ENCODE data around the gene C1QB.
A peak's percentile ranks its signal among the peaks of the same experiment; 100 is the strongest.

Gene C1QB

DNA sequence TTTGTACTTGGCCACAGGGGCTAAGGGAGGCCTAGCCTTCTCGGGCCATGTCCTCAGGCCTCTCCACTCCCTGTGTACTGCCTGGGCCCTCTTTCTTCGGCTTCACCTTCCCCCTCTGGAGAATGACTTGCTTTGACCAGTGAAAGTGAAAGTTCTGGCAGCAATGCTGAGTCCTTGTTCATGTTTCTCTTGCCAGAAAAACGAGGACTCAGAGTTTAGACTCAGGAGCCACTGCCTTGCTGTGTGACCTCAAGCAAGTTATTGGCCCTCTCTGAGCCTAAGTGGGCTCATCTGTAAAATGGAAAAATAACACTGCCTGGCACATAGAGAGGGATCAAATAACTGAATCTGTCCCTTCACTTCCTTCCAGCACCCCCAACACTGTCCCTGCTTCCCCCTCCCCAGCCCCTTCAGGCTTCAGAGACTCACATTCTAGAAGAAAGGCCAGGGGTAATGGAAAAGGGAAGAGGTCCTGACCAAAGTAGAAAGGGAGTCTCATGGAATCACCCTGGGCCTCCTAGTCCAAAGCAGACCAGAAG is 15.1 kb upstream of the C1QB start:
- no peak overlapping the region for H3K4me3 ChIP-seq (ENCODE audit: low read depth, low read length)
- TF ChIP-seq, protein P1, sequence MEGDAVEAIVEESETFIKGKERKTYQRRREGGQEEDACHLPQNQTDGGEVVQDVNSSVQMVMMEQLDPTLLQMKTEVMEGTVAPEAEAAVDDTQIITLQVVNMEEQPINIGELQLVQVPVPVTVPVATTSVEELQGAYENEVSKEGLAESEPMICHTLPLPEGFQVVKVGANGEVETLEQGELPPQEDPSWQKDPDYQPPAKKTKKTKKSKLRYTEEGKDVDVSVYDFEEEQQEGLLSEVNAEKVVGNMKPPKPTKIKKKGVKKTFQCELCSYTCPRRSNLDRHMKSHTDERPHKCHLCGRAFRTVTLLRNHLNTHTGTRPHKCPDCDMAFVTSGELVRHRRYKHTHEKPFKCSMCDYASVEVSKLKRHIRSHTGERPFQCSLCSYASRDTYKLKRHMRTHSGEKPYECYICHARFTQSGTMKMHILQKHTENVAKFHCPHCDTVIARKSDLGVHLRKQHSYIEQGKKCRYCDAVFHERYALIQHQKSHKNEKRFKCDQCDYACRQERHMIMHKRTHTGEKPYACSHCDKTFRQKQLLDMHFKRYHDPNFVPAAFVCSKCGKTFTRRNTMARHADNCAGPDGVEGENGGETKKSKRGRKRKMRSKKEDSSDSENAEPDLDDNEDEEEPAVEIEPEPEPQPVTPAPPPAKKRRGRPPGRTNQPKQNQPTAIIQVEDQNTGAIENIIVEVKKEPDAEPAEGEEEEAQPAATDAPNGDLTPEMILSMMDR (IDR thresholded peaks at IDR 0.05; ENCODE audit: low read depth, low read length), result no peak
- no peak for DNase-seq (ENCODE audit: low read depth, low spot score)
- in situ Hi-C loops (cut with HindIII; ENCODE audit: low sequenced_read_pairs), result no loop called here

DNA sequence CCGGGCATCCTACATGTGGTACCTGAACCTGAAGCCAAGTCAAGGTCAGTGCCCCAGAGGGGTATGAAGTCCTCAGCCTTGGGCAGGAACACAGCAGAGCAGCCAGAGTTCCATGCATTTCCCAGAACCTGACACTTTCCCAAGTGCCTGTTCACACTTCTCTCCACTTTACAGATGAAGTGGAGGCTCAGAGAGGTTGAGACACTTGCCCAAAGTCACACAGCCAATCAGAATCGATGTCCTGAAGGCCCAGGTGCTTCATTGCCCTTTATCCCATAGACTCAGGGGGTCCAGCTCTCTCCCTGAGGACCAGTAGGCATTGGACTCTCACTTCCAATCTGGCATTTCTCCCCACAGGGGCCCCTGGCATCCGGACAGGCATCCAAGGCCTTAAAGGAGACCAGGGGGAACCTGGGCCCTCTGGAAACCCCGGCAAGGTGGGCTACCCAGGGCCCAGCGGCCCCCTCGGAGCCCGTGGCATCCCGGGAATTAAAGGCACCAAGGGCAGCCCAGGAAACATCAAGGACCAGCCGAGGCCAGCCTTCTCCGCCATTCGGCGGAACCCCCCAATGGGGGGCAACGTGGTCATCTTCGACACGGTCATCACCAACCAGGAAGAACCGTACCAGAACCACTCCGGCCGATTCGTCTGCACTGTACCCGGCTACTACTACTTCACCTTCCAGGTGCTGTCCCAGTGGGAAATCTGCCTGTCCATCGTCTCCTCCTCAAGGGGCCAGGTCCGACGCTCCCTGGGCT is 14.4 kb upstream of the C1QB start:
- no peak overlapping the region for H3K4me3 ChIP-seq (ENCODE audit: low read depth, low read length)
- in situ Hi-C loops (cut with HindIII; ENCODE audit: low sequenced_read_pairs), result no loop called here
- no peak for DNase-seq (ENCODE audit: low read depth, low spot score)
- TF ChIP-seq, protein P1 (IDR thresholded peaks at IDR 0.05; ENCODE audit: low read depth, low read length), result no peak

DNA sequence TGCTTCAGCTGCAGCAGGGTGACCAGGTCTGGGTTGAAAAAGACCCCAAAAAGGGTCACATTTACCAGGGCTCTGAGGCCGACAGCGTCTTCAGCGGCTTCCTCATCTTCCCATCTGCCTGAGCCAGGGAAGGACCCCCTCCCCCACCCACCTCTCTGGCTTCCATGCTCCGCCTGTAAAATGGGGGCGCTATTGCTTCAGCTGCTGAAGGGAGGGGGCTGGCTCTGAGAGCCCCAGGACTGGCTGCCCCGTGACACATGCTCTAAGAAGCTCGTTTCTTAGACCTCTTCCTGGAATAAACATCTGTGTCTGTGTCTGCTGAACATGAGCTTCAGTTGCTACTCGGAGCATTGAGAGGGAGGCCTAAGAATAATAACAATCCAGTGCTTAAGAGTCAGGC is 13.8 kb upstream of the C1QB start:
- DNase-seq (ENCODE audit: low read depth, low spot score), result peak; percentile 33
- in situ Hi-C loops (cut with HindIII; ENCODE audit: low sequenced_read_pairs), result no loop called here
- TF ChIP-seq, protein P1 (IDR thresholded peaks at IDR 0.05; ENCODE audit: low read depth, low read length), result no peak
- no peak overlapping the region for H3K4me3 ChIP-seq (ENCODE audit: low read depth, low read length)

DNA sequence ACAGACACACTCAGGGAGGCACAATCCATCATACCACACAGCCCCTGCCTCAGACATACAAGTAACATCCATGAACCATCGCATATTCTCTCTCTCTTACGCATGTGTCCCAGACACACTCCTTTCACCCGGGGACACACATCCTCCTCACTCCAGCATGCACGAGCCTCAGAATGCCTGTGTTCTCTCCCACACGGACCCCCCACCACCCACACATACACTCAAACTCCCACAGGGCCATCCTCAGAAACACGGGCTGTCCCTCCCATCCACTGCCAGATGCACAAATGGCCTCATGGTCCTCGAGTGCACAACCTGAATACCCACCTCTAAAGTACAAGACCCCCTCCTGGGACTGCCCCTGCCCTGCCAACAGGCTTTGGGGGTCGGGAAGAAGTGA is 11.8 kb upstream of the C1QB start:
- H3K4me3 ChIP-seq (ENCODE audit: low read depth, low read length), result no peak overlapping the region
- TF ChIP-seq, protein P1 (IDR thresholded peaks at IDR 0.05; ENCODE audit: low read depth, low read length), result no peak
- in situ Hi-C loops (cut with HindIII; ENCODE audit: low sequenced_read_pairs), result no loop called here
- DNase-seq (ENCODE audit: low read depth, low spot score), result no peak

DNA sequence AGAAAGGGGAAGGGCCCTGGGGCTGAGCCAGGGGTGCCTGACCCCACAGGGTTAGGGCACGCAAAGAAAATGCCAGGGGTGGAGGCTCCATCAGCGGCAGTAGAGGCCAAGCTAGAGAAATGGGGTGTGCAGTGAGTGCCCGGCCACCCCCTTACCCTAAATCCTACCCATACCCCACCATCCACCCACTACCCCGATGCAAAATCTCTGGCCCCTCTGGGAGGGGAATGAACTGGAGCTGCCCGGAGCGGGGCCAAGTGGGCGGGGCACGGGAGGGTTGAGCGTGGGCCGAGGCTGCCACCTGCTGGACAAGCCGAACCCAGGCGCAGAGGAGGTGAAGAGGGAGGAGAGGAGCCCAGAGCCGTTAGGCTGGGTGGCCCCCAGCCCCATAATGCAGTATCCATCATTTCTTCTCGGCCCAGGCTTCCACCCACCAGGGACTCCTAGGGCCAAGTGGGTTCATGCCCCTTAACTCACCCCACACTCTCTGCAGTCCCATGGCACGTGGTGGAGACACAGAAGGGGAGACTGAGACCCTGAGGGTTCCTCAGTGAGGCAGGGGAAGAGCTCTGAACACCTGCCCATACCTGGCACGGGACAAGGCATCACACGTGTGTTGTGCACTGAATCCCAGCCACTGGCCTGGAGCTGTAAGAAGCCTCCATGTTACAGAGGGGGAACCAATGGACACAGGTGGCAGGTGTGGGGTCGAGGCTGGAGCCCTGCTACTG is 11.0 kb upstream of the C1QB start:
- H3K4me3 ChIP-seq (ENCODE audit: low read depth, low read length), result no peak overlapping the region
- peak; percentile 24 for DNase-seq (ENCODE audit: low read depth, low spot score)
- in situ Hi-C loops (cut with HindIII; ENCODE audit: low sequenced_read_pairs), result no loop called here
- TF ChIP-seq, protein P1 (IDR thresholded peaks at IDR 0.05; ENCODE audit: low read depth, low read length), result peak; percentile 90

DNA sequence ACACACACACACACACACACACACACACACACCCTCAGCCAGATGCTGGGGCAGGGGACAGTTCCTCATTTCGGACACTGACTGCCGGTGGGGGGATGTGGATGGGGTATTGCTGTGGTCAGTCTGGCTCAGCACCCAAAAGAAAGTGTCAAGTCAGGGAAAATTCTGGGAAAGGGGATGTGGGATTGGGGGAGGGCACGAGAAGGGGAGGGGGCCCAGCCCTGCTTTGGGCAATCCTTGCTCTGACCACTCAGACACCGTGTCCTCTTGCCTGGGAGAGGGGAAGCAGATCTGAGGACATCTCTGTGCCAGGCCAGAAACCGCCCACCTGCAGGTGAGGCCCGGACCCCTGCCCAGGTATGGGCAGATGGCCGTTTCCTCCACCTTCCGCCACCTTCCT is 9.7 kb upstream of the C1QB start, which contains the start of gene C1QC:
Gene C1QC (plus strand): TSS at position 253 of the 400 bp plus-strand sequence. CDS start 391 bp downstream, outside the sequence.
- H3K4me3 ChIP-seq (ENCODE audit: low read depth, low read length), result no peak within 1 kb of the TSS
- TF ChIP-seq, protein P1 (IDR thresholded peaks at IDR 0.05; ENCODE audit: low read depth, low read length), result no peak
- in situ Hi-C loops (cut with HindIII; ENCODE audit: low sequenced_read_pairs), result no loop called here
- DNase-seq (ENCODE audit: low read depth, low spot score), result no peak

Measured in astrocyte of the spinal cord (primary cell).